8988T (cell line): ENCODE results near the gene SLC4A1AP.
"Not testable (repeated sequence)": the region's sequence is repeated elsewhere in the genome, so short reads cannot be mapped to it uniquely, and the experiment has no call there.

ENCODE experiments used
- DNase-seq: peaks from one replicate; pipeline ENCODE4 v3.0.0; 2011

SLC4A1AP gene

DNA sequence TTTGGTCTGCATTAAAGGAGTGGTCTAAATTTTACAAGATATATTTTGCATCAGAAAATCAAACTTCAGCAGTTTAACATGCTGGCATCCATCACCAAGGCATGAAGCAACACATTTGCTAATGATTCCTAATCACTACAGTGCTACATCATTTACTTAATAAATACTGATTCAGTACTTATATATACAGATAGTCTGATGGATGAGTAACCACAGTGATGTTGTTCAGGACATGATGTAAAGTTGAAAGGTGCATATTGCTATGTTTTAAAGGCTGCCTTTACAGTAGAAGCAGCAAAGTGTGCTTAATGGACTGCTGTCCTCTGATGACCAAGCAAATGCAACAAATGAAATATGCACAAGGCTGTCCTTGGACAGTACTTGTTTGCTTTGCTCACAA lies 11.3 kb upstream of the SLC4A1AP start:
- no peak for DNase-seq

DNA sequence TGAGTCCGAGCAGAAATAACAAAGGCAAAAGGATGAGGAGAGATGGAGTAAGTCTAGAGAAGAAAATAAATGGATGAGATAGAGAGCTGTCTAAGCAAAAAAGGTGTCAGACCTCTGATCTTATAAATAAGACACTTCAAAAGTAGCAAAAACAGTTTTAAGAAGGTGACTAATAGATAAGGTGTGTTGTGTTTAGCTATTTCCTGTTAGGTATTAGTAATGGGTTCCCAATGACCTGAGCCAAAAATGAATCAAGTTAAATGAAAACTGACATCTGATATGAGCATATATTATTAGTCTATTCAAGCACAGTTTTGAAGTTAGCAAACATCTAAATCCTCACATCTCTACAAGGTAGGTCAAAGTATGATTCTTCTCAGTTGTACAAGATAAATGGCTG lies 10.9 kb upstream of the SLC4A1AP start:
- DNase-seq = no peak

DNA sequence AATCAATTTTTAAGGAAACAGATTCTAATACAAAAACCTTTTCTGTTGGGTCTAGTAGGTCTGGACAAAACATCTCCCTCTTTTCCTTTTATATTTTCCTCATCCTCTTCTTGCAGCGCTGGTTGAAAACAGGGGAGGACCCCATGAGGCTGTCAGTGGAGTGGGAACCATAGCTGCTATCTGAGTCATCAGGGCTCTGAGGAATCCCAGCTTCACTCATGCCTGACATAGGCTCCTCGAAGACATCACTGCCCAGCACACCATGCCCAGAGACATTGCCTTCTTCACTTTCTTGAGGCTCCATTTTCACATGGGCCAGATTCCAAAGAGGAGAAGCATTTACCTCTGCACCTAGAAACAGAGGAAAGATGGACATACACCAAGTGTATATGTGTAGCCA lies 10.3 kb upstream of the SLC4A1AP start:
- DNase-seq = no peak

DNA sequence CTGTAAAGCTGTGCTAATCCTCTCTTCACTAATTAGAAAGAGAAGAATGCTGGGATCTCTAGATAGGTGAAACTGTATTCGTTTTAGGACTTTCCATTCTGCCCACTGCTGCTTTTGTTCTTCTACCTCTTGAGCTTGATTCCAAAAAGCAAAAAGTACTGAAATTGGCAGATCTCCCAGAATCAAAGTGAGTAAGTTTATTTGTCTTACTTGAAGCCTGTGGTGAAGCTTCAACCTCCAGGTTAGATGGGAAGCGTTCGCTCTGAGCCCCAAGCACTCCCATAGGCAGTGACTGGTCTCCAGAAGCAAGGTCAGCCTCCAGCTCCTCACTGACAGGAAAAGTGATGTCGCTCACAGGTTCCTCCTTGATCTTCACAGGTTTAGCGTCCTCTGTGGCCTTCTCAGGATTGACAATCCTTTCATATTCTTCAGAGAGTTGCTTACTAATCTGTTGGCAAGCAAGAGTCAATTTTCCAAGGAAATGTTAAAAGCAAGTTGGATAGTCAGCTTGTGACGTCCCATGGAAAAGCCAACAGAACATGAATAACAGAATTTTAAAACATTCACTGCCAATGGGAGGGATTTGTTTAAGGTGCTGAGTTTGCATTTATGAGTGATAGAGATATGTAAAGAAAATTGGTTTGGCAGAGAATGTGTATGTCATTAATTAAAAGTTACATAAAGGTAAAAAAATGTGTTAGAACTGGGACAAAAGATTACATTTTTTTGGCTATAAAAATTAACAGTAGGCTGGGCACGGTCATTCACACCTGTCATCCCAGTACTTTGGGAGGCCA lies 8.3 kb upstream of the SLC4A1AP start:
- no peak for DNase-seq

DNA sequence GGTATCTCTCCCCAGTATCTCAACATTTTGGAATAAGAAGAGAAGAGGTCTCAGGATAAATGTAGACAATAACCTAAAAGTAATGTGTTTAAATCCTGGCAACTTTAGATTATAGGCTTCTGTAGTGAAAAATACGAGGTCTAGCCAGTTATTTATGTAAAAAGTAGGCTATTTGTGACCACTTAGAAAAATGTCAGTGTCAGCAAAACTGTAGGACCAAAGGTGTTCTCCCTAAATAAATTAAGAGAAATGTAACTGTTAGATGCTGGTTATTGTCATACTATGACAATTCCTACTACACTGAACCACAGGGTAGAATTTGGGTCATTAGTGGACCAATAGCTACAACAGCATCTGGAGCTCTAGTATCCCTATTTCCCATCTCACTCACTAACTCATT lies 2.3 kb upstream of the SLC4A1AP start:
- DNase-seq = no peak

DNA sequence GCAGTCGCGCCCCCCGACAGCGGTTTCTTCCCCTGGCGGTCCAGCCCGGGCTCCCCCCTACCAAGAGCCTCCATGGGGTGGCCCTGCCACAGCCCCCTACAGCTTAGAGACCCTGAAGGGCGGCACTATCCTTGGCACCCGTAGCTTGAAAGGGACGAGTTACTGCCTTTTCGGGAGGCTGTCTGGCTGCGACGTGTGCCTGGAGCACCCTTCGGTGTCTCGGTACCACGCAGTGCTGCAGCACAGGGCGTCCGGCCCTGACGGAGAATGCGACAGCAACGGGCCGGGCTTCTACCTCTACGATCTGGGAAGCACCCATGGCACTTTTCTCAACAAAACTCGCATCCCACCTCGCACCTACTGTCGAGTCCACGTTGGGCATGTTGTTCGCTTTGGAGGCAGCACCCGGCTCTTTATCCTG lies 475 bp downstream of the SLC4A1AP start:
- no peak for DNase-seq

DNA sequence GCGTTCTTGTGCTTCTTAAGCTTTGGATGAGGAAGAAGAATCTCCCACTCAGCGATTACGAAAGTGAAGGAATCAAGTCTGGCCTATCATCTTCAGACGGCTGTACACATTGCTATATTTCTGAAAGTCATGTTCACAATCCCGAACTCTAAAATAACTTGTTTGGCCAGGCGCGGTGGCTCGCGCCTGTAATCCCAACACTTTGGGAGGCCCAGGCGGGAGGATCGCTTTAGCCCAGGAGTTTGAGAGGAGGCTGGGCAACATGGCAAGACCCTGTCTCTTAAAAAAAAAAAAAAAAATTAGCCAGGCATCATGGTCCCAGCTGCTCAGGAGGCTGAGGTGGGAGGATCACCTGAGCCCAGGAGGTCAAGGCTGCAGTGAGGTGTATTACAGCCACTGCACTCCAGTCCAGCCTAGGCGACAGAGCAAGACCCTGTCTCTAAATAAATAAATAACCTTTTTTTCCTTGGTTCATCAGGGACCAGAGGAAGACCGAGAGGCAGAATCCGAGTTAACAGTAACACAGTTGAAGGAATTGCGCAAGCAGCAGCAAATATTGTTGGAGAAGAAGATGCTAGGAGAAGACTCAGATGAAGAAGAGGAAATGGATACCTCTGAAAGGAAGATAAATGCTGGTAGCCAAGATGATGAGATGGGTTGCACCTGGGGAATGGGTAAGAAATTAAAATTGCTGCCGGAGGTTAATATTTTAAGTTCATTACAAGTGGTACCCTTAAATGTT lies 1.1 kb downstream of the SLC4A1AP start:
- no peak for DNase-seq

DNA sequence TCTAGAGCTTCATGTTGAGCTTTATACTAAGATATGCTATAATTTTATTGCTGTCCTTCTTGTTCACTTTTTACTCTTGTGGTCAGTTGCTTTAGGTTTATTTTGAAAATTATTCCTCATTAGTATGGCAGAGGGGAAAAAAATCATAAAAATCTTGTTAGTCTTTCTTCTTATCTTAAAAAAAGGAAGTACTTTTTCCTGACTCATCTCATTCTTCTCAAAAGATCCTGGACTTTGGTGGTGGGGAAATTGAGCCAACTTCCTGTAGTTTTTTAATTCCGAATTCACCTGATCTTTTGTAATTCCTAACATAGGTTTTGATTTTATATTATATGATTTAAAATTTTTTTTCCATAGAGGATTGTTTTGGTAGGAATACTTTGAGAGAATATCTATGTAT lies 3.8 kb downstream of the SLC4A1AP start:
- DNase-seq = no peak

DNA sequence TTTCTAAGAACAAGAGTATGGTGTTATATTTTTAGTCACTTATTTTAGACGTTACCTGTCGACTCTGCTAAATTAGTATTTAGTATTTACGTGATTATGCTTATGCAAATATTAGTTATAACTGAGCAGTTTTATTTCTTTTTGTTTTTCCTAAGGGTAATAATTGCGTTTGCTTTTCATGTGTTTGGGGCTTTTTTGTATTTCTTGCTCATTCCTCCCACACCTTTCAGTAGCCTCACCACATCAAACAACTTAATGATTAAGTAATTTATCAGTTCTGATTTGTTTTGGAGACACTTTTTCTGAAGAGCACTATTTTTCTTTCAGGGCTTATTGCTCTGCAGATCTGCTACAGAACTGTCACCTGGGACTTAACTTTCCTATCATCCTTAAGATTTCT lies 7.5 kb downstream of the SLC4A1AP start:
- no peak for DNase-seq

DNA sequence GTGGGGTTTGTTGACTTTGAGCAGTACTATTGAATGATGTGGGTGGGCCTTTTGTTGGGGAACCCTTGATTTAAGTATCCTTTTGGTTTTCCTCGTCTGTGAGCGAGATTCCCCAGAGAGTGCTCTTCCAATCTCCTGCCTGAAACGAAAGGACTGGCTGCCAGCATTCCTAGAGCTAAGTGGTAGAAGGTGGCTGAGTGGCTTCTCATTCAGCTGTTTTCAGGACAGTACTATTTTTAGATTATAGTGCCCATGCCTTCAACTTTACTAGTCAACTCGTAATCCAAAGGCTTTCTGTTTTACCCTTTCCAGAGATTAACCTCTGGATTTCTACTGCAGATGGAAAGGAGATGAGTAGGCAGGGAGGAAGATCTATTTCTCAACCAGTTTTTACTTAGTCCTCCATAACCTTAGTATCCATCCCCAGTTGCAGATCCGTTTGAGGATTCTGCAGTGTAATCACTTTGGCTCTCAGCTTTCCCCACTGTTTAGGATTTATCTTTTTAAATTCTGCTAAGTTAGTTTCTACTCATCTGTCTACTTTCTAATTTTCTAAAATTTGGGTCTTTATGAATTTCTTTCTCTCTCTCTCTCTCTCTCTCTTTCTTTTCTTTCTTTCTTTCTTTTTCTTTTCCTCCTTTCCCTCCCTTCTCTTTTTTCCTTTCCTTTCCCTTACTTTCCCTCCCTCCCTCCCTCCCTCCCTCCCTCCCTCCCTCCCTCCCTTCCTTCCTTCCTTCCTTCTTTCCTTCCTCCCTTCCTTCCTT lies 9.2 kb downstream of the SLC4A1AP start:
- no peak for DNase-seq

DNA sequence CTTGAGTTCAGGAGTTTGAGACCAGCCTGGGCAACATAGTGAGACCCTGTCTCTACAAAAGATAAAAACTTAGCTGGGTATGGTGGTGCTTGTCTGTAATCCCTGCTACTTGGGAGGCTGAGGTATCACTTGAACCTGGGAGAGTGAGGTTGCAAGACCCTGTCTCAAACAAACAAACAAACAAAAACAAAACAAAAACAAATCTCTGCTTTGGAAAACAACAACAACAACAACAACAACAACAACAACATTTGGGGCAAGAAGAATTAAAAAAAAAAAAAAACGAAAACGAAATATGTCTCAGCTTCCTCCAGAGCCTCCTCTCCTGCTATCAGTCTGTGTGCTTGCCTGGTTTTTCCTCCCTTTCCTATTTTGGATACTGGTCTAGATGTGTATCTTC lies 16.9 kb downstream of the SLC4A1AP start:
- DNase-seq = no peak

DNA sequence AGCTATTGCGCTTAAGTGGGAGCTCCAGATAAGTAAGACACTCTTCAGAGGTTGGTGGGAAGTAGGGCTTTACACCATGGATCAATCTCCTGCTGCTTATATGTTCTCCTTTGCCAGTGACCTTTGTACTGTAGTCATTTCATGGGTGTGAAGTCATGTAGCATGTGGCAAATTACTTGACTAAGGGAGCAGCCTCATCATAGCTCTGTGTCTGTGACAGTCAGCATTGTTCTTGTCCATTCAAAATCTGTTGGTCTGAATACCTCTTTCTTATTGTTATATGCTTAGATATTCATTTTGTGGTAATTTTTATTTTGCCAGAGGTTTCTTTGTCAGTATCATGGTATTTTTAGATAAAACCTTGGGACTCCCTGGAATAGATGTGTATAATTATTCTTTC lies 18.2 kb downstream of the SLC4A1AP start:
- DNase-seq = no peak

DNA sequence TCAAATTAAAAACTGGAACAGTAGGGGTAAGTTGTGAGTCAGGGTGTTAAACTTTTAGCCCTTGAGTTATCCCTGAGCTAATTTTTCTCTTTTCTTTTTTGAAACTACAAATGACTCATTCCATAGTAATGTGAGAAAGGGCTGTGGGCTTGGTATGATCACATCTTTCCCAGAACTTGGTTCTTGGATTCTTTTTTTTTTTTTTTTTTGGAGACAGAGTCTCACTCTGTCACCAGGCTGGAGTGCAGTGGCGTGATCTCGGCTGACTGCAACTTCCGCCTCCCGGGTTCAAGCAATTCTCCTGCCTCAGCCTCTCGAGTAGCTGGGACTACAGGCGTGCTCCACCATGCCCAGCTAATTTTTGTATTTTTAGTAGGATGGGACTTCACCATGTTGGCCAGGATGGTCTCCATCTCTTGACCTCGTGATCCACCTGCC lies 18.7 kb downstream of the SLC4A1AP start:
- not testable (repeated sequence) for DNase-seq

DNA sequence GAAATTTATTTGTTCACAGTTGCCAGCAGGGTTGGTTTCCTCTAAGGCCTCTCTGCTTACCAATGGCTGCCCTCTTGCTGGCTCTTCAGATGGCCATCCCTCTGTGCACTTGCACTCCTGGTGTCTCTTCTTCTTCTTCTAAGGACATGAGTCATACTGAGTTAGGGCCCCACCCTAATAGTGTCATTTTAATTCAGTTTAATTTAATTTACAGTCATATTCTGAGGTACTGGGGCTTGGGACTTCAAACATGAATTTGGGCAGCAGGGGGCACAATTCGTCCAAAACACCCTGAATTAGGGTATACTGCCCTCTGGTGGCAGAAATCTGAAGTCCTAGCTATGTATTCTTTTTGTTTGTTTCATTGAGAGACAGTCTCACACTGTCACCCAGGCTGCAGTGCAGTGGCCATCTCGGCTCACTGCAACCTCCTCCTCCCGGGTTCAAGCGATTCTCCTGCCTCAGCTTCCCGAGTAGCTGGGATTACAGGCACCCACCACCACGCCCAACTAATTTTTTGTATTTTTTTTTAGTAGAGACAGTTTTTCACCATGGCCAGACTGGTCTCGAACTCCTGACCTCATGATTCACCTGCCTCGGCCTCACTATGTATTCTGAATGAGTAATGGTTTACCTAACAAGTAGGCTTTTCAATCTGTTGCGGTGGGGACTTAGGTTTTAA lies 19.8 kb downstream of the SLC4A1AP start:
- DNase-seq = no peak

DNA sequence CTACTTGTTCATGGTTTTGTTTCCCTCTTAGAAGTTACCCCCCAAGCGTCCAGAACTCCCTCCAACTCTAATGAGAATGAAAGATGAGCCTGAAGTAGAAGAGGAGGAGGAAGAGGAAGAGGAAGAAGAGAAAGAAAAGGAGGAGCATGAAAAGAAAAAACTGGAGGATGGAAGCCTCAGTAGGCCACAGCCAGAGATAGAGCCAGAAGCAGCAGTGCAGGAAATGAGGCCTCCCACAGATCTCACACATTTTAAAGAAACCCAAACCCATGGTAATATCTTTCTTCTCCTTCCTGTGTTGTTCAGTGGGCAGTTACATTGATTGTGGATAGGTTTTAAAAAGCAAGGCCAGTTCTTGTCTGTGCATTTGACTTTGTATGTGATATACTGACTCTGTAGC lies 21.3 kb downstream of the SLC4A1AP start:
- not testable (repeated sequence) for DNase-seq

DNA sequence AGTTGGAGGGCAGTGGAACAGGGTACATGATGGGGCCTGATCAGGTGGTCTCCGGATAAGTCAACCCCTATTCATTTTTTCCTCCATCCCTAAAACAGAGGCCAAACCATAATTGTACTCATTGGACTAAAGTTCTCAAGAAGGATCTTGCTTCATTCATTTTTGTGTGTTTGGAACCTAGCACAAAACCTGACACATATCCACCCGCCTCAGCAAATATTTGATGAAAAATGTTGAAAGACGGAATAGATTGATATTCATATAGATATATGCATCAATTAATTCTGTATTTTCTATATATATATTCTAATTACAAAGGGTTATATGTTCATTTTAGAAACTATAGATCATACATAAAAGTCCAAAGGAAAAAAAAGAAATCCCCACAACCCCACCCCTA lies 21.9 kb downstream of the SLC4A1AP start:
- no peak for DNase-seq

DNA sequence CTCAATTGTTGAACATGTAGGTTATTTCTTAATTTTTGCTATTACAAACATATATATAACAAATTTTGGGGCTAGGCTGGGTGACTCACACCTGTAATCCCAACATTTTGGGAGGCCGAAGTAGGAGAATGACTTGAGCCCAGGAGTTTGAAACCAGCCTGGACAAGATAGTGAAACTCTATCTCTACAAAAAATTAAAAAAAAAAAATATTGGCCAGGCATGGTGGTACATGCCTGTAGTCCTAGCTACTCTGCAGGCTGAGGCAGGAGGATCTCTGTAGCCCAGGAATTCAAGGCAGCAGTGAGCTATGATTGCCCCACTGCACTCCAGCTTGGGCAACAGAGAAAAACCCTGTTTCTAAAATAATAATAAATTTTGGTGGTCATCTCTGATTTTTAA lies 23.5 kb downstream of the SLC4A1AP start:
- DNase-seq = no peak

DNA sequence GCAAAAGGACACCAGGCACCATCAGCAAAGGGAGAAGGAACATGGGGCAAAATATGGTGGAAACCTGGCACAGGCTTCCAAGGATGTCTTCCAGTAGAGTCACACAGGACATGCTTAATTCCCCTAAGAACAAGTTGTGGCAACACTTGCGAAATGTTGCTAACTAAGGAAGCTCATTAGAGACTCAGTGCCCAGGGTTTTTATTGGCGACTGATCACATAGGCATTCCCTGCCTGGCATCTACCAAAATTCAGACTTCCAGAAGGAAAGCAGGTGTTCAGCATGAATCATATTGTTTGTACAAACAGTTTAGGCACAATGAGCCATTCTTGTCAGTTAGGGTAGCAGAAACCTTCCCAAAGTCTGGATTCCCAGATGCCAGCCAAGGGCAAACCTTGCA lies 25.7 kb downstream of the SLC4A1AP start:
- DNase-seq = no peak

DNA sequence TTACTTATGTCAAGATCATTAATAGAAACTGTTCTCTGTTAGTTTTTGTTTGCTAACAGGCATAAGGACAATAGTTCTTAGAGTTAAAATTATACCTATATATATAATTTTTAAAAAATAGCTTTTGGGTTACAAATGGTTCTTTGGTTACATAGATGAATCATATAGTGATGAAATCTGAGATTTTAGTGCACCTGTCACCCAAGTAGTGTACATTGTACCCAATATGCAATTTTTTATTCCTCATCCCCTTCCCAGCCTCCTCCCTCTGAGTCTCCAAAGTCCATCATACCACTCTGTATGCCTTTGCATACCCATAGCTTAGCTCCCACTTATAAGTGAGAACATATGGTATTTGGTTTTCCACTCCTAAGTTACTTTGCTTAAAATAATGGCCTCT lies 26.4 kb downstream of the SLC4A1AP start:
- DNase-seq = no peak

DNA sequence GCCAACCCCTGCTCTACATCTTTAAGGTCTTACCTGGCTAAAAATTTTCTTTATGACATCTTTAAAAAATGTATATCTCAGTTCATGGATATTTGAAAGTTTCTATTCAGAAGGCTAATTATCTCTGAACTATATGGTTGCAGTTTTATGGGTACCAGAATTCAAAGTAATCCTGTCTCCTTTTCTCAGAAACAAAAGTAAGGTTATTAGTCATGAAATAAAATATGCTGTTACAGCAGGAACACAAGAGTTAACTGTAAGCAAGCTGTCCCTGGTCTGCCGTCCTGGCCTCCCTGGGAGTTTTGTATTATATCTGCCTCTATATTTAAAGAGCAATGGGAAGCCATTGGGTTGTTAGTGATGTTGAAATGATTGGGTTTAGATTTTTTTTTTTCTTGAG lies 34.0 kb downstream of the SLC4A1AP start:
- DNase-seq = no peak

DNA sequence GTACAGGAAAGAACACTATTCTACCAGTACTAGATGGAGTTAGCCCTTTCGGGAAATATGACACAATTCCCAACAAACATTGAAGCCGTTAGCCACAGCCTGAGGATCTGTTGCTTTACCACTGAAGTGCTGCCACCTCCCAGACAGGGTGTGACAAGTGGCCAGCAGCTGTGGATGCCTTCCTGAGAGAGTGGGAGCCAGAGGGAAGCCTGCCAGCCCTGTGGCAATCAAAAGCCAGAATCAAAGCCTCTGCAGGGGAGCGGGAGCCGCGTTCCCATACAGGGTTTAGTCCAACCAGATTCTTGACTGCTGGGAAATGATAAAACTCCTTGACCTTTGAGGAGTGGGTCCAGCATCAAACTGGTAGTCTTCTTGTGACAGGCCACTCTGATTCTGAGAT lies 38.0 kb downstream of the SLC4A1AP start:
- no peak for DNase-seq

DNA sequence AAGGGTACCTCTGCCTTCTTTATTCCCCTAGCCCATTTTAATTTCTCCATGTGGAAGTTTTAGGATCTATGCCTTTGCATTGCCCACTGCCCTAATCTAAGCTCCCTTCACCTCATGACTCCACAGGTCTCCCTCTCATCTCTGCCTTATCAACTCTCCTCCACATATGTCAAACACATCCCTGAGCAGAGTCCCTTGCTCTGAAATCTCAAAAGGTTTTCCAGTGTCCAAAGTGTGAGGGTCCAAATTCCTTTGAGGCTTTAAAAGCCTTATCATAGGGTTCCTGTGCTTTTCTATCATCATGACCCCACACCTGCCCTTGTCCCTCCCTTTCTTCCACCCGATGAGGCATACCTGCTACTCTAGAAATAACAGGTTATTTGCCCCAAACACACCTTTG lies 38.6 kb downstream of the SLC4A1AP start:
- DNase-seq = no peak
